Measurements from ENCODE around the gene CRYBA4.

CRYBA4 gene

DNA sequence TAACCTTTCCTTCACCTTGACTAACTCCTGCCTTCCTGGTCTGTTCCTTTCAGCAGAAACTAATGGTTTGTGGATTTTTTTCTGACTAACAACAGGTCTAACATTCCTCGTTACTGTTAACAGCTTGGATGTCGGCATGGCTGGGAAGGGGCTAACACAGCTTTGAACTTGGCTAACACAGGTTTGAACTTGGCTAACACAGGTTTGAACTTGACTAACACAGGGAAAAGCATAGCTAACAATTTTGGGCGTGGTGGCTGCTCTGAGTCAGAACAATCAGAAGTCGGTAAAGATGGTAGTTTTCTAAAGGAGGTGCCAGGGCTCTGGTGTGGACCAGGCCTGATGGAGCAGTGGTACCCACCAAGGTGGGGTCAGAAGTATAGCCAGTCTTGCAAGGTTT lies 51.7 kb downstream of the CRYBA4 start:
- H2AFZ ChIP-seq (ENCODE audit: low read depth, low read length): no peak overlapping the region; the same call in 1 of the 2 replicates
- peak overlapping the region; percentile 93 for H3K27ac ChIP-seq (ENCODE audit: low read length)
- H3K9me3 ChIP-seq (ENCODE audit: insufficient read depth, low read length): no peaks in the 10 kb centered on the region
- peaks cover 30% of the 10 kb centered on the region for H3K79me2 ChIP-seq (ENCODE audit: low read length)
- peaks cover under 1% of the 10 kb centered on the region; the same call in 1 of the 2 replicates for H4K20me1 ChIP-seq (ENCODE audit: insufficient read depth, low read length)
- no peak for TF ChIP-seq EZH2phosphoT487 (IDR thresholded peaks at IDR 0.05; ENCODE audit: low read depth)
- no peak for TF ChIP-seq CTCF (IDR thresholded peaks at IDR 0.05; ENCODE audit: low read depth, low read length)
- no peaks in the 10 kb centered on the region for H3K27me3 ChIP-seq (ENCODE audit: low read depth, low read length)
- peak overlapping the region; percentile 91 for H3K4me2 ChIP-seq (ENCODE audit: low read length)
- H3K9ac ChIP-seq (ENCODE audit: low read length): peak overlapping the region; percentile 97
- H3K4me1 ChIP-seq (ENCODE audit: low read length): peaks cover 38% of the 10 kb centered on the region
- H3K36me3 ChIP-seq (replicated peaks; ENCODE audit: low read depth, low read length): no peaks in the 10 kb centered on the region
- H3K4me3 ChIP-seq (ENCODE audit: low read length): peak overlapping the region; percentile 94

- Histone ChIP-seq H3K27me3 (ENCODE audit: low read depth, low read length) (no peaks in the 10 kb centered on the region), H2AFZ (ENCODE audit: low read depth, low read length) (no peak overlapping the region), H3K9ac (ENCODE audit: low read length) (peak overlapping the region; percentile 97), H3K36me3 (replicated peaks; ENCODE audit: low read depth, low read length) (no peaks in the 10 kb centered on the region), H3K79me2 (ENCODE audit: low read length) (peaks cover 30% of the 10 kb centered on the region), H3K9me3 (ENCODE audit: insufficient read depth, low read length) (no peaks in the 10 kb centered on the region), H3K4me2 (ENCODE audit: low read length) (peak overlapping the region; percentile 91), H4K20me1 (ENCODE audit: insufficient read depth, low read length) (peaks cover 5% of the 10 kb centered on the region; the same call in 1 of the 2 replicates), H3K4me3 (ENCODE audit: low read length) (peak overlapping the region; percentile 94), H3K4me1 (ENCODE audit: low read length) (peaks cover 38% of the 10 kb centered on the region), H3K27ac (ENCODE audit: low read length) (peak overlapping the region; percentile 93)
- TF ChIP-seq CTCF (IDR thresholded peaks at IDR 0.05; ENCODE audit: low read depth, low read length): no peak
- TF ChIP-seq EZH2phosphoT487 (IDR thresholded peaks at IDR 0.05; ENCODE audit: low read depth): no peak
Measured at GRCh38 chr22:26674211-26675190, 52.7 kb downstream of the CRYBA4 start.

GRCh38 chr22:26675687-26676268 lies 54.0 kb downstream of the CRYBA4 start:
- H3K79me2 ChIP-seq (ENCODE audit: low read length): peaks cover 30% of the 10 kb centered on the region
- peaks cover 36% of the 10 kb centered on the region for H3K4me1 ChIP-seq (ENCODE audit: low read length)
- H3K36me3 ChIP-seq (replicated peaks; ENCODE audit: low read depth, low read length): peaks cover 6% of the 10 kb centered on the region
- peaks cover 5% of the 10 kb centered on the region; the same call in 1 of the 2 replicates for H4K20me1 ChIP-seq (ENCODE audit: insufficient read depth, low read length)
- H3K9me3 ChIP-seq (ENCODE audit: insufficient read depth, low read length): no peaks in the 10 kb centered on the region
- no peak overlapping the region for H3K4me3 ChIP-seq (ENCODE audit: low read length)
- H3K4me2 ChIP-seq (ENCODE audit: low read length): no peak overlapping the region
- H3K9ac ChIP-seq (ENCODE audit: low read length): no peak overlapping the region
- no peak overlapping the region for H2AFZ ChIP-seq (ENCODE audit: low read depth, low read length)
- no peak overlapping the region for H3K27ac ChIP-seq (ENCODE audit: low read length)
- no peaks in the 10 kb centered on the region for H3K27me3 ChIP-seq (ENCODE audit: low read depth, low read length)
- no peak for TF ChIP-seq EZH2phosphoT487 (IDR thresholded peaks at IDR 0.05; ENCODE audit: low read depth)
- no peak for TF ChIP-seq CTCF (IDR thresholded peaks at IDR 0.05; ENCODE audit: low read depth, low read length)

GRCh38 chr22:26677217-26677616 lies 55.5 kb downstream of the CRYBA4 start:
- no peak overlapping the region for H3K27ac ChIP-seq (ENCODE audit: low read length)
- H3K9ac ChIP-seq (ENCODE audit: low read length): no peak overlapping the region
- H3K27me3 ChIP-seq (ENCODE audit: low read depth, low read length): no peaks in the 10 kb centered on the region
- TF ChIP-seq CTCF (IDR thresholded peaks at IDR 0.05; ENCODE audit: low read depth, low read length) (no peak), EZH2phosphoT487 (IDR thresholded peaks at IDR 0.05; ENCODE audit: low read depth) (no peak)
- H3K4me3 ChIP-seq (ENCODE audit: low read length): no peak overlapping the region
- no peaks in the 10 kb centered on the region for H3K9me3 ChIP-seq (ENCODE audit: insufficient read depth, low read length)
- no peak overlapping the region for H3K4me2 ChIP-seq (ENCODE audit: low read length)
- peaks cover 21% of the 10 kb centered on the region for H3K4me1 ChIP-seq (ENCODE audit: low read length)
- peaks cover 12% of the 10 kb centered on the region for H3K36me3 ChIP-seq (replicated peaks; ENCODE audit: low read depth, low read length)
- peaks cover 5% of the 10 kb centered on the region; the same call in 1 of the 2 replicates for H4K20me1 ChIP-seq (ENCODE audit: insufficient read depth, low read length)
- peaks cover 30% of the 10 kb centered on the region for H3K79me2 ChIP-seq (ENCODE audit: low read length)
- H2AFZ ChIP-seq (ENCODE audit: low read depth, low read length): no peak overlapping the region

Data from OCI-LY3 (cell line).